ENCODE measurements around the gene CFAP58.
"Not testable (repeated sequence)": the region's sequence is repeated elsewhere in the genome, so short reads cannot be mapped to it uniquely, and the experiment has no call there.

CFAP58 gene

GRCh38 chr10:104441329-104442000 lies 87.8 kb downstream of the CFAP58 start:
- DNase-seq: no peak

- no peak for DNase-seq
These were observed 91.7 kb downstream of the CFAP58 start for GRCh38 chr10:104445359-104445758.

- no peak for DNase-seq
These were observed 92.5 kb downstream of the CFAP58 start for GRCh38 chr10:104446151-104446550.

DNA sequence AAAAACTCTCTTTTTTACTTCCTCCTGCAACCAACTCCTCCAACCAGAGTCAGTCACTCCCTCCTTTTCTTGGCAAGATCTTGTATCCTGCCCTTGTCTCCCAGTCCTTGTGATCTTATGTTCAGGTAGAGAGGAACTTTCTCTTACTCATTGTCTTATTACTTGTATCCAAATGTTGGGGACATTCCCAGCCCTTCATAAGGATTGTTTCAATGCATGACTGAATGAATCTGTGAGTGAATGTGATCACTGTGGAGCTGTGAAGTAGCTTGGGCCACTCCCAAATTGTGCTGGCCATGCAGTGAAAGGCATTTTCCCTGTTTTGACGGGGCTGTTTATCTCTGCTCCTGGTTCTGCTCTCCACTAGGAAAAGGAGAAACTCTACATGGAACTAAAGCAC lies 93.7 kb downstream of the CFAP58 start:
- DNase-seq: no peak

GRCh38 chr10:104447906-104448305 lies 94.3 kb downstream of the CFAP58 start:
- no peak for DNase-seq

GRCh38 chr10:104449391-104449790 lies 95.8 kb downstream of the CFAP58 start:
- DNase-seq: no peak

DNA sequence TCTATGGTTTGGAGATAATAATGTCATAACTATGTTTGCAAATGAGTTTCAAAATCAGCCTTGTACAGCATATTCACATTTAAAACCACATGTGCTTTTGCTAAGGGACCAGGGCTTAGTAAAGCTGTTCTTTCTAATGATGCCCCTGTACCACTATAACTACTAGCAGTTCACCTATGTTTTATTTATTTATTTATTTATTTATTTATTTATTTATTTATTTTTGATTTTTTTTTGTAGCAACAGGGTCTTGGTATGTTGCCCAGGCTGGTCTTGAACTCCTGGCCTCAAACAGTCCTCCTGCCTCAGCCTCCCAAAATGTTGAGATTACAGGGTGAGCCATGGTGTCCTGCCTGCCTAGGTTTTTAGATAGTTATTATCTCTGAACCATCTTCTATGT lies 96.9 kb downstream of the CFAP58 start:
- DNase-seq: no peak

GRCh38 chr10:104450954-104451353 lies 97.3 kb downstream of the CFAP58 start:
- DNase-seq: no peak

DNA sequence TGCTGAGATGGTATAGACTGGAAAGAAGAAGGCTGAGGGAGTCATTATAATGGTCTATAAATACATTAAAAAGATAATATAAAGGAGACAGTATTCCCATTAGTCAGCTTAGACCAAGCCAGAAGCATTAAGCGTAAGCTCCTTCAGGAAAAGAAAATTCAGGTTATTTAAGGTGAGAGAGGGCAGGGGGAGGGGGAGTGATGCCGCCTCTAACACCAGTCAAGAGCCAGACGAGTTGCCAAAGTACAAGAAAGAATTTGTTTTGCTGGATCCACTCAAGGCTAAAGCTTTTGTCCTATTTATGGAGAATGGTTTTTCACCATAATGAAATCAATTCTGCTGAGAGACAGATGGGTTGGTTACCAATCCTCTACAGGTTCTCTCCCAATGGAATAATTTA lies 99.3 kb downstream of the CFAP58 start:
- no peak for DNase-seq

GRCh38 chr10:104456802-104457542 lies 103.3 kb downstream of the CFAP58 start:
- DNase-seq: no peak

- DNase-seq: no peak
These were observed 103.9 kb downstream of the CFAP58 start for GRCh38 chr10:104457543-104457828.

GRCh38 chr10:104465575-104465974 lies 111.9 kb downstream of the CFAP58 start:
- not testable (repeated sequence) for DNase-seq

GRCh38 chr10:104468818-104469217 lies 115.2 kb downstream of the CFAP58 start:
- DNase-seq: not testable (repeated sequence)

DNA sequence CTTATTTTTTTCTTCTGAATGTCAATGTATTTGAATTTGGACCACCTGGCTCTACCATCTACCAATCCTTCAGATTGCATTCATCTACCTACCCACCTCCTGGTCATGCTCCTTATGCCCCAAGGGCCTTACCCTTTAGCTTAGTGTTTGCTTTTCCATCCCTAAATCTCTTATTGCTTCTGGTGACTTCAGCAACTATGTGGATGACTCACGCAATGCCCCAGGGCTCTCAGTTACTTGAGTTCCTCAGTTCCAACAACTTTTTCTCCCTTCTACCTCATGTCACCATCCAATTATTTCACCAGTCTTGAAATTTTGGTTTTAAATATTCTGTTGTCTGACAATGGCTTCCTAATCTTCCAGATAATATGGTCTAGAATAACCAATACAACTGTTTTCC lies 118.9 kb downstream of the CFAP58 start:
- DNase-seq: no peak

DNA sequence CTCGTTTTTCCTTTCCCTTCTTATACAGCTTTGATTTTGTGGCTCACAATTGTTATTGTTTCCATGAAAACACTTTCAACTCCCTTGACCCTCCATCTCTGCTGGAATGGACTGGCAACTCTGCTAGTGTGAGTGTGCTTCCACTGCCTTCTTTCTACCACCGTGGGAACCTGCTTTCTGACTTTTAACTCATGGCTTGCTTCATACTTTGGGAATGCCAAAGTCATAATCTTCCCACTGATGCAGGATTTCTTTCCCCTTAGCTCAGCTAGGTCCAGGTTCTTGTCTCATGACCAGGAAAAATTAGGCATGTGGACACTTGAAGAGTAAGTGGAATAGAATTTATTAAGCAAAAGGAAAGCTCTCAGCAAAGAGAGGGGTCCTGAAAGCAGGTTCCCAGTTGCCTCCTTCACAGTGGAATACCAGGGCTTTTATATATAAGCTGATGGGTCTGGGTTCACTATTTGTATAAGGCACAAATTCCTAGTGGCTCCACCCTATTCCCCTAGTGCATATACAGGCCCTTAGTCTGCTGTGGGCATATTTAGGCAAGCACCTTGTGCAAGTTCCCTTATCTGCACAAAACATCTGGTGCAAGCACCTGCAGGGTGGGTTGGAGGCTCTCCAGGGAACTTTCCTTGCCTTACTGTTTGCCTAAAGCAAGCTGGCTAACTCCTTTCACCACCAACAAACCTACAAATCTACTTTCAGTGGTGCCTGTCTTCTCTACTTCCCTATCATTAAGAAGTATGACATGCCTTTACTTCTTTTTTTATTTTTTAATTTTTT lies 119.5 kb downstream of the CFAP58 start:
- no peak for DNase-seq

DNA sequence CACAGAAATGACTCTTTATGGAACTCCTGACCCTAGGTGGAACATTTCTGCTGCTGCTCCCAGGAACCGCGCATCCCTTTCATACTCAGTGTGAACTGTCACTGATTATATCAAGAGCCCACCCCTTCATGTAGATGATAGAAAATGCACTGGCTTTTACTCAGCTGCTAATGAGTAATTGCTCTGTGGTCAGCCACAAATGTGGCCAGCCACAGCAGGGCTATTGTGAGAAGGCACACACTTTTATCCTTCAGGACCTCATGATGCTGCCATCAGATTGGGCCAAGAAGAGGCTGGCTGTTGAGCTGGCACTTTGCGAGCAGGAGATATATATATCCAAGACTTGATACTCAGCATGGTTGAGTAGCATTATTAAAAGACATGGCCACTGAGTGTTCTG lies 124.7 kb downstream of the CFAP58 start:
- DNase-seq: no peak

GRCh38 chr10:104479906-104480593 lies 126.4 kb downstream of the CFAP58 start:
- no peak for DNase-seq

- DNase-seq: no peak
These were observed 127.2 kb downstream of the CFAP58 start for GRCh38 chr10:104480797-104481196.

DNA sequence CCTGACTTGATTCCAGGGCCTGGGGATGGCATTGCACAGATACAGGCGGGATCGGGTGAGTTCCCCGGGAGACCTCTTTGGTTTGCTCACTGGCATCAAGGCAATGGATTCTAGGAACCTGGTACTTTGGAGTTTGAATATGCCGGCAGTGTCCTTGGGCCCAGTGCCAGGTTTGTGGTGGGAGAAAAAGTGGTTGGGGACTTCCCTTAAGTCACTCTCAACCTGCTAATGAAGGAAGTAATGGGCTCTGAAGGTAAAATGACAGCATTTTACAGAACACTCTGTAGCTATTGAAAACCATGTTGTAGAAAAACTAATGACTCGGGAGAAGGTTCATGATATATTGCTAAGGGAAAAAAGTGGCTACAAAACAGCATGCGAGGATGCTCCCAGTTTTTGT lies 129.9 kb downstream of the CFAP58 start:
- no peak for DNase-seq

GRCh38 chr10:104485632-104486031 lies 132.0 kb downstream of the CFAP58 start:
- no peak for DNase-seq

GRCh38 chr10:104486803-104487202 lies 133.2 kb downstream of the CFAP58 start:
- DNase-seq: no peak

DNA sequence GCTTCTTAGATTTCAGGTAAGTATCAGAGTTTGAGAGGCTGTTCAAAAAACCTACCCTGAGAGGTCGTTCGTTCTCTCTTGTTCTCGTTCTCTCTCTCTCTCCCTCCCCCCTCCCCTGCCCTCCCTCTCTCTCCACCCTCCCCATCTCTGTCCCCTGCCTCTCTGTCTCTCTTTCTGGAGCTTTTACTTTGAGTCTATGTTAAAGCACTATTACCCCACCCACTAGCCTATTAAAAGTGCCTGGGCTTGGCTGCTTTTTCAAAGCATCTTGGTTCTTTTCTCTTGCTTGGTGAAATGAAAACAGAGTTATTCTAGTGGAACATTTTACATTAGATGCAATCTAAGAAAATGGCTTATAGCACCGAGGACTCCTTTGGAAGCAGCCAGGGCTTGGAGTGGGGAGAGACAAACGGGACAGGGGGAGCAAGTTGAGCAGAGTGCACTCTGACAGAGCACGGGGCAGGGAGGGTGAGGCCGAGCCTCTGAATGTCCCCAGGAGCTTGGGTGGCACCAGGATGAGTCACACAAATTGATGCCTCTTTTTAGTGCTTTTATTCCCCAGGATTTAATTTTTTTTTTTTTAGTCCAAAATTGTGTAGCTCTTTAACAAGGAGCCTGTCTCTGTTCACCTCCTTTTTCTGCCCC lies 134.3 kb downstream of the CFAP58 start:
- DNase-seq: no peak

- DNase-seq: no peak
These were observed 134.8 kb downstream of the CFAP58 start for GRCh38 chr10:104488439-104488832.

Data from activated CD4-positive, alpha-beta T cell treated with anti-CD3 and anti-CD28 coated beads, Interleukin-2, amount 50 U/mL, for 4 hours (primary cell).